KMS-11 (cell line): ENCODE results near the gene PHRF1.

Experiments
- H2AFZ ChIP-seq: fragments of 200-600 bp; sonication (generic); 2 replicates; pipeline ENCODE4 v1.6.1; 2016; ENCODE audit warnings: antibody characterized with exemption, mixed run types, low read depth
- H3K27ac ChIP-seq: fragments of 200-600 bp; sonication (generic); 2 replicates; pipeline ENCODE4 v1.6.1; 2016; ENCODE audit warnings: mild to moderate bottlenecking, mixed run types
- H3K27me3 ChIP-seq: fragments of 200-600 bp; sonication (generic); 2 replicates; pipeline ENCODE4 v1.6.1; 2017; ENCODE audit warnings: mild to moderate bottlenecking, low read depth, mixed run types, moderate library complexity; ENCODE audit not compliant: insufficient read depth
- H3K36me3 ChIP-seq: fragments of 200-600 bp; sonication (generic); 2 replicates; pipeline ENCODE4 v1.6.1; 2017; ENCODE audit warnings: mild to moderate bottlenecking, mixed run types; ENCODE audit not compliant: insufficient read depth
- H3K4me1 ChIP-seq: fragments of 200-600 bp; sonication (generic); 2 replicates; pipeline ENCODE4 v1.6.1; 2016; ENCODE audit warnings: mild to moderate bottlenecking, low read depth, mixed run types; ENCODE audit not compliant: poor library complexity, severe bottlenecking
- H3K4me2 ChIP-seq: fragments of 200-600 bp; sonication (generic); 2 replicates; pipeline ENCODE4 v1.7.0; 2016; ENCODE audit warnings: mild to moderate bottlenecking, mixed run types
- H3K4me3 ChIP-seq: fragments of 200-600 bp; sonication (generic); IDR thresholded peaks from 2 replicates; pipeline ENCODE4 v1.6.1; 2017; ENCODE audit warnings: low read depth, low read length, mixed read lengths; ENCODE audit not compliant: insufficient read depth
- H3K79me2 ChIP-seq: fragments of 200-600 bp; sonication (generic); 2 replicates; pipeline ENCODE4 v1.6.1; 2016; ENCODE audit warnings: low read depth, mixed run types; ENCODE audit not compliant: insufficient read depth
- H3K9ac ChIP-seq: fragments of 200-600 bp; sonication (generic); 2 replicates; pipeline ENCODE4 v1.6.1; 2016; ENCODE audit warnings: mild to moderate bottlenecking, mixed run types
- H4K20me1 ChIP-seq: fragments of 200-600 bp; sonication (generic); 2 replicates; pipeline ENCODE4 v1.6.1; 2016; ENCODE audit warnings: mild to moderate bottlenecking, mixed run types; ENCODE audit not compliant: insufficient read depth
- CTCF ChIP-seq: fragments of 200-600 bp; sonication (generic); conservative IDR thresholded peaks from 2 replicates; pipeline ENCODE4 v1.6.1; 2017; ENCODE audit warnings: low read depth, mild to moderate bottlenecking, antibody characterized with exemption, low read length, moderate library complexity, mixed read lengths

Gene PHRF1

GRCh38 chr11:603154-603553 is 26.9 kb downstream of the PHRF1 start:
- Histone ChIP-seq H4K20me1 (no peaks in the 10 kb centered on the region), H3K27ac (no peak overlapping the region), H3K4me2 (no peak overlapping the region), H3K36me3 (no peaks in the 10 kb centered on the region; the same call in 1 of the 2 replicates), H3K79me2 (no peaks in the 10 kb centered on the region), H3K4me1 (no peaks in the 10 kb centered on the region), H3K4me3 (no peak overlapping the region), H3K9ac (no peak overlapping the region), H3K27me3 (no peaks in the 10 kb centered on the region), H2AFZ (no peak overlapping the region)
- no peak for TF ChIP-seq CTCF

GRCh38 chr11:605286-606129 is 29.2 kb downstream of the PHRF1 start:
- H4K20me1 ChIP-seq, result no peaks in the 10 kb centered on the region
- H3K79me2 ChIP-seq, result no peaks in the 10 kb centered on the region
- no peak overlapping the region for H3K4me3 ChIP-seq
- no peak overlapping the region for H3K4me2 ChIP-seq
- TF ChIP-seq CTCF, result no peak
- no peaks in the 10 kb centered on the region; the same call in 1 of the 2 replicates for H3K36me3 ChIP-seq
- H3K9ac ChIP-seq, result no peak overlapping the region
- no peaks in the 10 kb centered on the region for H3K27me3 ChIP-seq
- H3K4me1 ChIP-seq, result no peaks in the 10 kb centered on the region
- no peak overlapping the region for H2AFZ ChIP-seq
- no peak overlapping the region for H3K27ac ChIP-seq

- TF ChIP-seq CTCF, result no peak
- Histone ChIP-seq H3K27ac (no peak overlapping the region), H3K4me2 (no peak overlapping the region), H3K79me2 (no peaks in the 10 kb centered on the region), H3K4me1 (no peaks in the 10 kb centered on the region), H4K20me1 (no peaks in the 10 kb centered on the region), H3K27me3 (no peaks in the 10 kb centered on the region), H2AFZ (no peak overlapping the region), H3K36me3 (no peaks in the 10 kb centered on the region; the same call in 1 of the 2 replicates), H3K9ac (no peak overlapping the region), H3K4me3 (no peak overlapping the region)
Observed at GRCh38 chr11:606245-606644, 30.0 kb downstream of the PHRF1 start.

- no peak for TF ChIP-seq CTCF
- H3K4me3 ChIP-seq, result no peak overlapping the region
- no peak overlapping the region for H3K9ac ChIP-seq
- no peaks in the 10 kb centered on the region; the same call in 1 of the 2 replicates for H3K36me3 ChIP-seq
- no peak overlapping the region for H3K4me2 ChIP-seq
- H3K79me2 ChIP-seq, result no peaks in the 10 kb centered on the region
- H3K27ac ChIP-seq, result no peak overlapping the region
- no peaks in the 10 kb centered on the region for H4K20me1 ChIP-seq
- no peak overlapping the region for H2AFZ ChIP-seq
- no peaks in the 10 kb centered on the region for H3K4me1 ChIP-seq
- no peaks in the 10 kb centered on the region for H3K27me3 ChIP-seq
Observed at GRCh38 chr11:607020-607780, 30.9 kb downstream of the PHRF1 start.
